ENCODE measurements around the gene TCHP.

The TCHP gene

GRCh38 chr12:109963330-109963729 is 63.3 kb downstream of the TCHP start:
- no peak for DNase-seq

GRCh38 chr12:109963743-109964429 is 63.8 kb downstream of the TCHP start:
- DNase-seq = no peak

GRCh38 chr12:109966546-109966945 is 66.5 kb downstream of the TCHP start:
- no peak for DNase-seq

DNA sequence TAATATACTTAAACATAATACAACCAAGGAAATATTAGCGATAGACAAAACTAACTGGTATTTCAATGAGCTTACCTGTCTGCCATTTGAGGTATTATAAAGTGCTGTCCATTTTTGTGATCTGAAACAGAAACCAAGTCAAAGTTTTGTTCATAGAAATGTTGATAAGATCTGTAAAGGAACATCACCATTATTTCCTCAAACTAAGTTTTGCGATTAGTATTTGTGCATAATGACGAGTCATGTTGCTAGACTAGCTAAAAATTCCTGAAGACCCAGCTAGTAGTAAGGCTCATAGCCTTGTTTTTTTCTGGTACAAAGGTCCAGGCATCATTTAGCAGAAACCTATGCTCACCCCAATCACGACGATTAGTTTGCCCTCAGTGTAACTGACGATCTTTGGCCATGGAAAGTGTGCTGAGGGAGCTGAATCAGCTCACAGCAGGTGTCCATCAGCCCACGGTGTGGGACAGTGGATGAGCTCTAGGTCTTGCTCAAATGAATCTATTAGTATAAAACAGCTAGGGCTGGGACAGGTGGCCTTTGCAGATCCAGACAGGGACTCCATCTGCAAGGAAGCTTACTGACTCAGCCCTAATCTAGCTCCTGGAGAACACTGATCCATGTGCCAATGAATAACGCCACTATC is 67.4 kb downstream of the TCHP start:
- no peak for DNase-seq

All from right kidney (tissue), 1 donor.